Endothelial cell of umbilical vein (primary cell): ENCODE results near the gene FNIP1. TPM values are rescaled to one million over a fixed set of nuclear protein-coding genes. Genes with fewer than 3 reads are reported as not detected.

ENCODE experiments used
- polyA plus RNA-seq, 4 experiments: library from polyadenylated mRNA; depleted of rRNA in 3 of 4; stranded (reverse) in 3 of 4; unstranded in 1 of 4; fragments of >200 nt; gene quantifications; 2 replicates each; pipeline versions ENCODE4 v1.2.1 to v1.2.3, GENCODE V29; 2011 to 2012; ENCODE audit warnings: missing spikeins in 1 of 4
- total RNA-seq: library from RNA; stranded (reverse); gene quantifications from 2 replicates; pipeline ENCODE4 v1.2.3, GENCODE V29; 2021

FNIP1 gene
- total and polyA plus RNA-seq, 2 donors (not counting 3 experiments of a cell fraction or from before 2014, with no cell fraction given): 5.9 to 27.3 TPM

Other genes with a start within 250 kb of the FNIP1 start
- 13.9 and 17.5 TPM in 2 replicates for gene RAPGEF6, start 161.8 kb downstream of the FNIP1 start, total RNA-seq
- 2.6 and 3.5 TPM in 2 replicates for gene RAPGEF6, start 161.8 kb downstream of the FNIP1 start, polyA plus RNA-seq
- not detected in 2 replicates for gene MEIKIN, start 148.6 kb upstream of the FNIP1 start, total RNA-seq
- gene MEIKIN, start 148.6 kb upstream of the FNIP1 start, polyA plus RNA-seq: not detected in 2 replicates
- gene ACSL6, start 214.6 kb upstream of the FNIP1 start, total RNA-seq: not detected in 2 replicates
- not detected in 2 replicates for gene ACSL6, start 214.6 kb upstream of the FNIP1 start, polyA plus RNA-seq